Measurements from ENCODE around the gene TMEM139.
A peak's percentile ranks its signal among the peaks of the same experiment; 100 is the strongest.

Gene TMEM139

GRCh38 chr7:143244321-143244720 is 40.4 kb upstream of the TMEM139 start:
- TF ChIP-seq REST (IDR thresholded peaks at IDR 0.05; ENCODE audit: insufficient replicate concordance, low read depth), result no peak
- TF ChIP-seq CTCF (IDR thresholded peaks at IDR 0.05; ENCODE audit: insufficient read depth, low read length), result no peak
- TF ChIP-seq GABPA (IDR thresholded peaks at IDR 0.05; ENCODE audit: low read depth), result no peak
- TF ChIP-seq SPI1 (IDR thresholded peaks at IDR 0.05; ENCODE audit: borderline replicate concordance, low read depth), result no peak
- TF ChIP-seq POLR2AphosphoS5 (IDR thresholded peaks at IDR 0.05; ENCODE audit: low read depth), result no peak

GRCh38 chr7:143245123-143245522 is 39.6 kb upstream of the TMEM139 start:
- Histone ChIP-seq H3K27me3 (ENCODE audit: insufficient read depth, poor library complexity, severe bottlenecking) (no peaks in the 10 kb centered on the region), H3K27ac (replicated peaks) (no peak overlapping the region), H3K4me3 (replicated peaks; ENCODE audit: insufficient read depth, low read length) (no peak overlapping the region)
- TF ChIP-seq POLR2AphosphoS5 (IDR thresholded peaks at IDR 0.05; ENCODE audit: low read depth) (no peak), REST (IDR thresholded peaks at IDR 0.05; ENCODE audit: insufficient replicate concordance, low read depth) (no peak)
- DNase-seq (ENCODE audit: low read depth in 1 of 2, low spot score in 1 of 2), result peak in 1 of 2 experiments; percentile 64

More at GRCh38 chr7:143244321-143244720, 40.4 kb upstream of the TMEM139 start:
- Histone ChIP-seq H3K27ac (replicated peaks) (no peak overlapping the region), H3K4me3 (replicated peaks; ENCODE audit: insufficient read depth, low read length) (no peak overlapping the region), H3K27me3 (ENCODE audit: insufficient read depth, poor library complexity, severe bottlenecking) (no peaks in the 10 kb centered on the region)
- DNase-seq (ENCODE audit: low read depth in 1 of 2, low spot score in 1 of 2), result no peak

- TF ChIP-seq SPI1 (IDR thresholded peaks at IDR 0.05; ENCODE audit: borderline replicate concordance, low read depth), result no peak
- DNase-seq (ENCODE audit: low read depth in 1 of 2, low spot score in 1 of 2), result no peak
- no peak overlapping the region for H3K4me3 ChIP-seq (replicated peaks; ENCODE audit: insufficient read depth, low read length)
- no peaks in the 10 kb centered on the region for H3K27me3 ChIP-seq (ENCODE audit: insufficient read depth, poor library complexity, severe bottlenecking)
- H3K27ac ChIP-seq (replicated peaks), result no peak overlapping the region
These were observed 37.4 kb upstream of the TMEM139 start for GRCh38 chr7:143247372-143247771.

GRCh38 chr7:143248761-143249354 is 35.9 kb upstream of the TMEM139 start:
- DNase-seq (ENCODE audit: low read depth in 1 of 2, low spot score in 1 of 2), result no peak
- Histone ChIP-seq H3K4me3 (replicated peaks; ENCODE audit: insufficient read depth, low read length) (no peak overlapping the region), H3K27ac (replicated peaks) (no peak overlapping the region), H3K27me3 (ENCODE audit: insufficient read depth, poor library complexity, severe bottlenecking) (no peaks in the 10 kb centered on the region)
- TF ChIP-seq GABPA (IDR thresholded peaks at IDR 0.05; ENCODE audit: low read depth) (no peak), SPI1 (IDR thresholded peaks at IDR 0.05; ENCODE audit: borderline replicate concordance, low read depth) (no peak), CTCF (IDR thresholded peaks at IDR 0.05; ENCODE audit: insufficient read depth, low read length) (no peak), REST (IDR thresholded peaks at IDR 0.05; ENCODE audit: insufficient replicate concordance, low read depth) (no peak), POLR2AphosphoS5 (IDR thresholded peaks at IDR 0.05; ENCODE audit: low read depth) (no peak)

Measured in HL-60 (cell line).